ENCODE measurements around the gene SOD1.

GRCh38 chr21:31634993-31635392 lies 24.5 kb upstream of the SOD1 start:
- TF ChIP-seq CTCF (conservative IDR thresholded peaks at IDR 0.05 in 1 of 2, IDR thresholded peaks at IDR 0.05 in 1 of 2; ENCODE audit: low read depth in 1 of 2, low read length in 2 of 2) (no peak), EZH2 (IDR thresholded peaks at IDR 0.05; ENCODE audit: low read length, missing control alignments) (no peak)
